GM23248 (cell line): ENCODE results near the gene RPRM. TPM values are rescaled to one million over a fixed set of nuclear protein-coding genes. Genes with fewer than 3 reads are reported as not detected.

Experiments
- DNase-seq: peaks from one replicate; pipeline ENCODE4 v3.0.0-alpha.2; 2015
- H2AFZ ChIP-seq: fragments of 200-600 bp; sonication (generic); 2 replicates; pipeline ENCODE4 v1.6.1; 2016; ENCODE audit warnings: antibody characterized with exemption
- H3F3A ChIP-seq: fragments of 200-600 bp; sonication (generic); 2 replicates; pipeline ENCODE4 v1.6.1; 2016; ENCODE audit warnings: mild to moderate bottlenecking, antibody characterized with exemption, mixed run types; ENCODE audit not compliant: insufficient read depth
- H3K27ac ChIP-seq: fragments of 200-600 bp; sonication (generic); 2 replicates; pipeline ENCODE4 v1.5.1; 2016; ENCODE audit warnings: mild to moderate bottlenecking
- H3K27me3 ChIP-seq: fragments of 200-600 bp; sonication (generic); replicated peaks from 2 replicates; pipeline ENCODE4 v1.6.1; 2016; ENCODE audit warnings: mild to moderate bottlenecking; ENCODE audit not compliant: insufficient read depth
- H3K36me3 ChIP-seq: fragments of 200-600 bp; sonication (generic); 2 replicates; pipeline ENCODE4 v1.6.1; 2016; ENCODE audit warnings: low read depth, mild to moderate bottlenecking
- H3K4me1 ChIP-seq: fragments of 200-600 bp; sonication (generic); 2 replicates; pipeline ENCODE4 v1.6.1; 2016; ENCODE audit warnings: mild to moderate bottlenecking; ENCODE audit not compliant: insufficient read depth
- H3K4me2 ChIP-seq: fragments of 200-600 bp; sonication (generic); one replicate; pipeline ENCODE4 v1.6.1; 2016; ENCODE audit warnings: mild to moderate bottlenecking; ENCODE audit not compliant: unreplicated experiment
- H3K4me3 ChIP-seq: fragments of 200-600 bp; sonication (generic); 2 replicates; pipeline ENCODE4 v1.5.1; 2016; ENCODE audit warnings: mild to moderate bottlenecking
- H3K79me2 ChIP-seq: fragments of 200-600 bp; sonication (generic); 2 replicates; pipeline ENCODE4 v1.6.1; 2016; ENCODE audit warnings: mild to moderate bottlenecking; ENCODE audit not compliant: insufficient read depth
- H3K9ac ChIP-seq: fragments of 200-600 bp; sonication (generic); 2 replicates; pipeline ENCODE4 v1.6.1; 2016; ENCODE audit warnings: mild to moderate bottlenecking
- H3K9me2 ChIP-seq: fragments of 200-600 bp; sonication (generic); 2 replicates; pipeline ENCODE4 v1.6.1; 2016; ENCODE audit warnings: mixed run types, mild to moderate bottlenecking, moderate library complexity; ENCODE audit not compliant: insufficient read depth
- H3K9me3 ChIP-seq: fragments of 200-600 bp; sonication (generic); one replicate; pipeline ENCODE4 v1.6.1; 2017; ENCODE audit warnings: low read depth
- H4K20me1 ChIP-seq: fragments of 200-600 bp; sonication (generic); 2 replicates; pipeline ENCODE4 v1.6.0; 2016; ENCODE audit not compliant: insufficient read depth
- EZH2 ChIP-seq: fragments of 200-600 bp; sonication (generic); IDR thresholded peaks from 2 replicates; pipeline ENCODE4 v1.6.1; 2018; ENCODE audit warnings: antibody characterized with exemption, mild to moderate bottlenecking; ENCODE audit not compliant: insufficient read depth, poor library complexity, severe bottlenecking
- EZH2phosphoT487 ChIP-seq: fragments of 200-600 bp; sonication (generic); IDR thresholded peaks from 2 replicates; pipeline ENCODE4 v1.6.1; 2018; ENCODE audit warnings: antibody characterized with exemption, moderate library complexity, mild to moderate bottlenecking, low read depth; ENCODE audit not compliant: insufficient read depth
- WGBS, 2 experiments: methylation state at CpG; one replicate each; pipeline ENCODE4 v1.1.6; 2015 to 2017; ENCODE audit warnings: low lambda C conversion rate in 2 of 2, low coverage in 1 of 2; ENCODE audit errors: missing lambda C conversion rate in 2 of 2; 5-methylcytosine and 5-hydroxymethylcytosine counted together
- in situ Hi-C: fragments of 300-500 bp; cut with MboI; formaldehyde crosslinking; loops from 2 replicates; pipeline ENCODE4 v1.15.0; 2020
- polyA plus RNA-seq: library from polyadenylated mRNA; unstranded; fragments of >200 nt; fragmentation: Nextera tagmentation; extraction: Ambion mirVana; gene quantifications from 2 replicates; pipeline ENCODE4 v1.2.1, GENCODE V29; 2016
- total RNA-seq: library from RNA; depleted of rRNA; stranded (reverse); fragments of >200 nt; shearing (Covaris generic); gene quantifications from 2 replicates; pipeline ENCODE4 v1.2.3, GENCODE V29; 2014; rRNA removed

The RPRM gene
- total RNA-seq (not detected in 2 replicates), polyA plus RNA-seq (not detected in 2 replicates)

DNA sequence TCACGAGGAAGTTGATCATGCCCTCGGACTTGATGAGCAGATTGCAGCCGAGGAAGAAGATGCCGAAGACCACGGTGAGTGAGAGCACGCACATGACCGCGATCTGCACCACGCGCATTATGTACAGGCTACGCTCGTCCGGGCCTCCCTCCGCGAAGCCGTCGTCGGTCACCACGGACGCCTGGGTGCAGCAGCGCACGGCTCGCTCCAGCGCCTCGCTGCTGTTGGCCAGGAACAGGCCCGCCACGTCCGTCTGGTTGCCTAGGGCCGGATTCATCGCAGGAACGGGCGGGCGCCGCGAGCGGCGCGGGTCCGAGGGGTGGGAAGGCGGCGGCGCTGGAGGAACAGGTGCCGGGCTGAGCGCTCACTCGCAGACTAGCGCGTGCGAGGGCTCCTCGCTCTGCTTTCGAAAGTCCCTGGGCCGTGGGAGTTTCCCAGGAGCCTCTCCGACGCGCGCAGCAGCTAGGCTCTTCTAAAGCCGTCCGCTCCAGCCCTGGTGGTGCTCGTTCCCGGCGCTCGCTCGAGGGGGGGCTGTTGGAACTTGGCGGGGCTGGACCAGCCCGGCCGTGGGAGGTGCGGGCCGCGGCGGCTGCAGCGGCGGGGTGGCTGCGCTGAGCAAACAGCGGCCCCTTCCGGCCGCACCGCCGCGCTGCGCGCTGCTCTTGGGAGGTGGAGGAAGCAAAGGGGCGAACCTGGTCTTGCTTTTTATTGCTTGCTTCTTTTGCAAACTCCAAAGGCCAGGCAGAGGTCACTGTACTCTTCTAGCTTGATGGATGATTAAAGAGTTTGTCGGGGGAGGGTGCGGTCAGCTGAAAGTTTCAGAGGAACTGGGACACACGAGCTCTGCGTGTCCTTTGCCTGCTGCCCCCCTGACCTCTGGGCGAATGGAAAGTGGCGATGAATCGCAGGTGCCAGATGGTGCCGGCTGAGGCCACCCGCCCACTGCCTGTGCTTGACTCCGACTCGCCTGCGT is at the start of gene RPRM:
Gene RPRM (minus strand): TSS at position 474 of the 973 bp plus-strand sequence. CDS start 197 bp downstream, at position 277.
- H3K27me3 ChIP-seq: peaks cover 50% of the 10 kb centered on the region
- no peaks in the 10 kb centered on the region for H3K79me2 ChIP-seq
- WGBS, 2 experiments: 2 to 4% methylated on average over 86 to 88 of the region's 93 CpGs
- H3K9me3 ChIP-seq: no peaks in the 10 kb centered on the region
- H3K27ac ChIP-seq: no peak within 1 kb of the TSS
- H3K4me1 ChIP-seq: 0 out of 2 replicates have a peak, but pooled peaks cover 4% of the 10 kb centered on the region
- peak; percentile 78 for DNase-seq
- no peaks in the 10 kb centered on the region for H4K20me1 ChIP-seq
- TF ChIP-seq EZH2 (no peak), EZH2phosphoT487 (no peak)
- no peak within 1 kb of the TSS for H3K9ac ChIP-seq
- peak within 1 kb of the TSS; percentile 81 for H3K4me2 ChIP-seq
- in situ Hi-C loops: no loop called here
- peak within 1 kb of the TSS; percentile 69 for H3K4me3 ChIP-seq
- peak within 1 kb of the TSS; percentile 72 for H2AFZ ChIP-seq
- no peaks in the 10 kb centered on the region for H3K36me3 ChIP-seq
- no peaks in the 10 kb centered on the region for H3F3A ChIP-seq
- no peaks in the 10 kb centered on the region for H3K9me2 ChIP-seq

DNA sequence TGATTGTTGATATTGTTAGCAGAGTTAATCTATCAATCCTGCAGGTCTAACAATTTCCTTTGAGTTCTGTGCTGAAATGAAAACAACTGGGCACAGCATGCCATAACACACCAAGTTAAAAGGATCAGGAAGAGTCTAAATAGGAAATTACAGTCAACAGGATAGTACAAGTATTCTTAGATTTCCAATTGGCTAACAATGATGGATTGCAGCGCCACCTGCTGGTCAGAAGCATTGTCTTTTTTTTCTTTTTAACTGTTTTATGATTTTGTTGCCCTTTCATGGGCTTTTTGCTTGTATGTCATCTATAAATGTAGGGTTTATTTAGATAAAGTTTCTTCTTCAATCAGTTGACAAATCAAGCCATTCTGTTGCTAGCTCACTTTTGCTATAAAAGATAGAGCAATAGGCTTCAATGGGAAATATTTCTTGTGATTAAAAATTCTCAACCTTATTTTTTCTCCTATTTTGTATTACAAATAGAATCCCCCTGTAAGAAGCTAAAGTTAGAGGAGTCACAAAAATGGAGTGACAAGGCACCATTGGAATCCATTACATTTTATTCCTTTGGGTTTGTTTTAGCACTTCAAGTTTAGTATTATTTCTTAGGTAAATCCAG is 40.8 kb upstream of the RPRM start:
- H3K4me3 ChIP-seq: no peak overlapping the region
- H3K9me3 ChIP-seq: no peaks in the 10 kb centered on the region
- H3K27me3 ChIP-seq: no peaks in the 10 kb centered on the region
- 0 to 3% methylated on average over 1 of the region's 1 CpG for WGBS, 2 experiments
- H3K9me2 ChIP-seq: no peaks in the 10 kb centered on the region
- DNase-seq: peak; percentile 63
- no peaks in the 10 kb centered on the region for H3K79me2 ChIP-seq
- no peaks in the 10 kb centered on the region for H3K36me3 ChIP-seq
- H3F3A ChIP-seq: no peaks in the 10 kb centered on the region
- in situ Hi-C loops: loop anchor here (25.0 kb wide), 1 partner anchor 782 kb away; no protein-coding TSS in a partner anchor
- no peak overlapping the region for H3K9ac ChIP-seq
- H3K4me2 ChIP-seq: no peak overlapping the region
- TF ChIP-seq EZH2 (no peak), EZH2phosphoT487 (no peak)
- no peak overlapping the region for H2AFZ ChIP-seq
- H4K20me1 ChIP-seq: no peaks in the 10 kb centered on the region
- H3K27ac ChIP-seq: no peak overlapping the region
- H3K4me1 ChIP-seq: no peaks in the 10 kb centered on the region

DNA sequence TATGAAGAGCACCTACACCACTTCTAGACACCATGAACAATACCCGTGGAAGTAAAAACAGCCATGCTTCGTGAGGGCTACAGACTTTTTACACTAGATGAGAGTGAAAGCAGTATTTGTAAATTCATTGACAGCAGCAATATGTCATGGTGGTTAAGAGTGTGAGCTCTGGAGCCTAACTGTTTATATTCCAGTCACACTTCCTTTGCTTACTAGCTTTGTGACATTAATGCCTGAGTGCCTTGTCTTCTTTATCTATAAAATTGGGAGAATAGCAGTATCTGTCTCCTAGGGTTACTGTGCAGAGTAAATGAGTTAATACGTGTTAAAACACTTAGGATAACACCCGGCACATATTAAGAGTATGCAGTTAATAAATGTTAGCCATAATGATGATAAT is 33.8 kb upstream of the RPRM start:
- in situ Hi-C loops: loop anchor here (25.0 kb wide), 1 partner anchor 775 kb away; no protein-coding TSS in a partner anchor
- Histone ChIP-seq H3K4me1 (no peaks in the 10 kb centered on the region), H3F3A (no peaks in the 10 kb centered on the region), H3K9ac (no peak overlapping the region), H3K4me3 (no peak overlapping the region), H4K20me1 (no peaks in the 10 kb centered on the region), H3K9me3 (no peaks in the 10 kb centered on the region), H3K27ac (no peak overlapping the region), H3K4me2 (no peak overlapping the region), H3K79me2 (no peaks in the 10 kb centered on the region), H2AFZ (no peak overlapping the region), H3K27me3 (no peaks in the 10 kb centered on the region), H3K36me3 (no peaks in the 10 kb centered on the region), H3K9me2 (no peaks in the 10 kb centered on the region)
- 1 to 9% methylated on average over 4 of the region's 4 CpGs for WGBS, 2 experiments
- TF ChIP-seq EZH2phosphoT487 (no peak), EZH2 (no peak)
- no peak for DNase-seq

DNA sequence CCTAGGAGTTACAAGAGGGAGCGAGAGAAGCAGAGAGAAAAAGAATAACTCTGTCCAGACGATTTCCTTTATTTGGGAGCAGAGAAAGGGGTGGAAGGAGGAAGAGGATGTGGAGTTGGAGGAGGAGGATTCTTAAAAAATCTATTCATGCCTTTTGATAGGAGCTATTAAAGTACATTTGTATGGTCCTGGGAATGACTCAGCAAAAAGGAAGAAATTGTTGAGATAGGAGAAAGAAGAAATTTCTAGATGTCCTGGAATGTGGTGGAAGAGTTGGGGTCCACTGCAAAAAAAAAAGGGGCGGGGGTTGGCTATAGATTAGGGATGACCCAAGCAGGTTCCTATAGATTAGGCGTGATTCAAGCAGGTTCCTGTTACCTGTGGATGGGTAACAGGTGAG is 32.4 kb upstream of the RPRM start:
- Histone ChIP-seq H3K9ac (no peak overlapping the region), H3K79me2 (no peaks in the 10 kb centered on the region), H2AFZ (no peak overlapping the region), H3K27ac (no peak overlapping the region), H3K36me3 (no peaks in the 10 kb centered on the region), H4K20me1 (no peaks in the 10 kb centered on the region), H3K9me2 (no peaks in the 10 kb centered on the region), H3F3A (no peaks in the 10 kb centered on the region), H3K9me3 (no peaks in the 10 kb centered on the region), H3K4me2 (no peak overlapping the region), H3K27me3 (no peaks in the 10 kb centered on the region), H3K4me3 (no peak overlapping the region), H3K4me1 (no peaks in the 10 kb centered on the region)
- DNase-seq: no peak
- WGBS, 2 experiments: 13 to 21% methylated on average over 4 of the region's 4 CpGs
- in situ Hi-C loops: loop anchor here (25.0 kb wide), 1 partner anchor 774 kb away; no protein-coding TSS in a partner anchor
- no peak for TF ChIP-seq EZH2
- no peak for TF ChIP-seq EZH2phosphoT487
